NCI-H1694 (cell line): ENCODE data around the gene RASSF10.

Experiments used
- DNase-seq: peaks from one replicate; lab custom pipeline; 2025; lab: John Stamatoyannopoulos, UW

RASSF10 gene

DNA sequence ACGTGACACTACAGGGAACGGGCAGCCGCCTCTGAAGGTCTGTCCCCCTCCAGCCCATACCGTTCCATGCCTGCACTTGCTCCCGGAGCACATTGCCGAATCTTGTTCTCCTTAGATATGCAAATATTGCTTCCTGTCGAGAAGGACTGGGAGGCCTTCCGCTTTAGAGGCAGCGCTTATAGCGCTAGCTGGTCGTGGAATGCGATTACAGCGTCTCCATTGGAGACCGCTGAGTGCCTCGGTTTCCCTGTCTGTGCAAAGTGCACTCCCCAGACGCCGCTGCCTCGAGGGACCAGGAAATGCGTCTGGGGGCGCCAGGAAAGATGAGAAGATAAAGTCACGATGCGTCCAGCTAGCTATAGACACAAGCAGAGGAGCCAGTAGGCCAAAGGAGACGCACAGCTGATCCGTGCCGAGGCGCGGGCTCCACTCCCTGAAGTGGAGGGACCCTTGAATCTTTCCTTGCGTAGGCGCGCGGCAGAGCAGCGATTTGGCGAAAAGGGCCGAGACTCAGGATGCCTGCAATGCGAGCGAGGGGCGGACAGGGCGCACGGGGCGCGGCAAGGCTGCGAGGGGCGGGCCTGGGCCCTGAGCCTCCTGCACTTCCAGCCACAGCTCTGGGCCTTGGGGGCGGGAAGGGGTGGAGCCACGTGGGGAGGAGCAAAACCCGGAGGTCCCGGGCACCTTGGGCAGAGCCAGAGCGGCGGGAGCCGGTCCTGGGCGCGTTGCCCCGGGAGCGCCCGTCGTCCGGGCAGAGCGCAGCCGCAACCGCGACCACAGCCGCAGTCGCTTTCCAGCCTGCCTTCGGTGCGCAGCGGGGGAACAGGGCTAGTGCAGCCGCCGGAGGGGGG, at the start of gene RASSF10:
RASSF10 (plus strand) TSS at position 692 of the 851 bp plus-strand sequence. CDS start 261 bp downstream, outside the sequence.
- DNase-seq = peak; percentile 15

DNA sequence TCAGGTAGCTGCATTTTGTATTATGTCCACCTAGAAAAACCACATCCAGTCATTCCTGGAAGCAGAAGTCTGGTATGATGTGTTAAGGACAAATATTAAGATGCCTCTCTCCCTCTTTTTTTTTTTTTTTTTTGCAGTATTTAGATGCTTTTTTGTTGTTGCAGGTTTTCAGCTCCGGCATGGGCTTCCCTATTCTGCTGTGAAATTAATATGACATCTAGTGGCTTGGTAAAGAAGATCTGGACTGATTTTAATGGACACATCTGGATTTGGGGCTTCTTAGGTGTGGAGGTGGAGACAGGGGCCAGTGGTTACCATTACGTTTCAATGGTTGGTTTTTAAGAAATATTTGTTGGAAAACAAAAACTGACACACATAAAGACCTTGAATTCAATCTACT, 47.5 kb upstream of the RASSF10 start:
- DNase-seq = no peak

DNA sequence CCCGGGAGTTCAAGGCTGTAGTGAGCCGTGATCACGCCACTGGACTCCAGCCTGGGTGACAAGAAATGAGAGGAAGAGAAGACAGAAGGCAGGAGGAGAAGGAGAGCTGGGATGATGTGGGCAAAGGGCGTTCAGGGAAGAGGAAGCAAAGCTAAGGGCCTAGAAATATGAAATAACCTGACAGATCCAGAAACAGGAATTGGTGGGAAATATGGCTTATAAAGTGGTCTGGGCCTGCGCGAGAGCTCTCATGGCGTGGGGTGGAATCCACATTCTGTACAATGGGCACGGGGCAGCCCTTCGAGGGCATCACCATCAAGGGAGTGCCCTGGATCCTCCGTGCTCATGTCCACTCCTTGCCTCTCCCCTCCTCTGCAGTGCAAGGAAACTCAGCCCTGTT, 46.8 kb upstream of the RASSF10 start:
- DNase-seq = no peak

DNA sequence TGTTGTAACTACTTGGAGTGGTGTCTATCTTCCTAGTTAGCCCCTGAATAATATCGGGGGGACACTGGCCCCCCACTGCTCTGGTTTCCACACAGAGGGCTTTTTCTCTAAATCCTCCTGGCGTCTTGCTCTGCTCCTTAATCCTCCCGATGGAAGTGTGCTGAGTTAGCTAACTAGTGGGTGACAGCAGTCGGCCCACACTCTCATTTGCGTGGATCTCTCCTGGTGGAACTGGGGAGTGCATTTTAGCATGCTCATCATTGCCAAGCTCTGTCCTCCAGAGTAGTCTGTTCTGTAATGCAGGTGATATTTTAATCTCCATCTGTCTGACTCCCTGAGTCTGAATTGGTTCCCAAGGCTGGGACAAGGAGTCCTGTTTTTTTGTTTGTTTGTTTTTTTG, 46.1 kb upstream of the RASSF10 start:
- DNase-seq = no peak

DNA sequence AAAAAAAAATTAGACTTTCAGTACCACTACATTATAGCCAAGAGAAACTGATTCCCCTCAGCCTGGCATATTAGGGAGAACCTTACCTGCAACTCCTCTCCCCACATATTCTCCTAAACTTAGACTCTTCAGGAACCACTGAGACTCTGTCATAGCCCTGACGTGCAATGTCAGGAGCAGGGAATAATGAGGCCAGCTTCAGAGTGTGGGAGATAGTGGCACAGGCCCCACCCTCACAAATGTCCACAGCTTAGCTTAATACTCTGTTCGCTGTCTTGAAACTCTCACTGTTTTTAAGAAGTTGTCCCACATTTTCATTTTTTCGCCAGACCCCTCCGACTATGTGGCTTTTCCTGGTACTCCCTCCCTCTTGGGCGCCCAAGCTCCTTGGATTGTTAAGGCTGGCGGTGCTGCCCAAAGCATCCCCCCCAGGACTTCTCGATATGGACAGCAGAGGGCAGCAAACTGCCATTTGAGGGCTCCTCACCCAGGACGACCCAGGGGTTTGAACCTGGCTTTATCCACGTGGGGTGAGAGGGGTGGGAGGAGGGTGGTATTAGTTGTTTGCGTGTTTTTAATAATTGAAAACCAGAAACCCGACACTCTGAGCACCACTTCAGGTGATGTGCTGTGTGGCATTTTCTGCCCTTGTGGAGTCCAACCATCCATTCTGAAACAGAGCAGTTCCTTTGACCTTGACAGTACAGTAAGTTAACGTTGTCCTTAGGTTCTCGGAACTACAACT, 45.2 kb upstream of the RASSF10 start:
- peak; percentile 45 for DNase-seq

DNA sequence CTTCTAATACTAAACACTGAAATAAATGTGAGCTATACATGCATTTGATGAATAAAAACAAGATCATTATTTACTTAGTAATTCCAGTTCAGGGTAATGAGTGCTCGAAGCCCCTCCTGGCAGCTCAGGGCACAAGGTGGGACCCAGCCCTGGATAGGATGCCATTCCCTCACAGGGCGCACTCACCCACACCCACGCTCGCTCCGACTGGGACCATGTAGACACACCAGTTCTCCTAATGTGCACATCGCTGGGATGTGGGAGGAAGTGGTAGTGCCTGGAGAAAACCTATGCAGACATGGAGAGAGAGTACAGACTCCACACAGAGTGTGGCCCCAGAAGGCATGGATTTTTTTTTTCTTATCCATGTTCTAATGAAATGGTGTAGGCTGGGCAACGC, 44.5 kb upstream of the RASSF10 start:
- DNase-seq = no peak

DNA sequence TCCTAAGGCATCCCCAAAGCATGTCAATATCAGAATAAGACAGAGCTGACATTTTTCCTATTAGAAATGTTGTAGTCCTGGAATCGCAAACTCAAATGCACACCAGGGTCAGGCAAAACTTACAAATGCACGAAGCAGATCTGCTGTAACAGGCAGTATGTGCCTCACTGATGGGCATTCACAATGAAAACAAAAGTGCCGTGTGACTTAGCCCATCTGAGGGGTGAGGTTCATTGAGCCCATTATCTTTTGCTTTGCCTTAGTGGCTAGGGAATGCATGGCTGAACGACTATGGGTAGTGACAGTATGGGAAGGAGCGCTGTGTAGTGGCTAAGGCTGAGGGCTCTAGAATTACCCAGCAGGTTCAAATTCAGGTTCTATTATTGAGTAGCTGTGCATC, 43.1 kb upstream of the RASSF10 start:
- DNase-seq = no peak

DNA sequence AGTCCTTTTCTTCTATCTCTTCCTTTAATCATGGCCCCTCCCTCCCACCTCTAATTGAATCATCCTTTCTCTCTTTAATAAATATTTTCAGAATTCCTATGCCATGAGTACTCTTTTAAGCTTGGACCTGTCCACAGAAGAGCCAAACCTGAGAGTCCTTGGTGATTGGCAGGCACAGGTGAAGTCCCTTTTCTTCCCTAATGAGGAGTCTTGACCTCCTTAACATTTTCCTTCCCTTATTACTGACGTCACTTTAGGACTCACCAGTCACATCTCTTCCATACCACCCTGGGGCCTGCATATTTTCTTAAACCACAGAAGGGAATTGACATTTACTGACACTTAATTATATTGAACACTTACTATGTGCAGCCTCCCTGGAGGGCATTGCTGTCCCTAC, 41.0 kb upstream of the RASSF10 start:
- no peak for DNase-seq

DNA sequence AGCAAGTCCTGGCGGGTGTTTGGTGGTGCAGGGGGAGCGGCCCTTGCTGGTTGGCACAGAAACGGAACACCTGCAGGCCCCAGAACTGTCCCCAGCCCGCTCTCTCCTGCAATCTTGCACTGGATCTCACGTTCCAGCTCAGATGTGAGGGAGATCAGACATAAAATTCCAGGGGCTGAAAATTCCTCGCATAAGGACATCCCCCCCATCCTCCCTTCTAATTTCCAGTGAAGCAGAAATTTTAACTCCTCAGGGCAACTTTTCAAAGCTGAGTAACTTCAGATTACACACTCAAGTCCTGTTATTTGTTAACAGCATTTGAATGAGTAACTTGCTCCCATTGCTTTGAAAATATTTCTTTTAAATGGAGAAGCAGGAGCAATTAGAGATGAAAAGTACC, 40.3 kb upstream of the RASSF10 start:
- DNase-seq = no peak

DNA sequence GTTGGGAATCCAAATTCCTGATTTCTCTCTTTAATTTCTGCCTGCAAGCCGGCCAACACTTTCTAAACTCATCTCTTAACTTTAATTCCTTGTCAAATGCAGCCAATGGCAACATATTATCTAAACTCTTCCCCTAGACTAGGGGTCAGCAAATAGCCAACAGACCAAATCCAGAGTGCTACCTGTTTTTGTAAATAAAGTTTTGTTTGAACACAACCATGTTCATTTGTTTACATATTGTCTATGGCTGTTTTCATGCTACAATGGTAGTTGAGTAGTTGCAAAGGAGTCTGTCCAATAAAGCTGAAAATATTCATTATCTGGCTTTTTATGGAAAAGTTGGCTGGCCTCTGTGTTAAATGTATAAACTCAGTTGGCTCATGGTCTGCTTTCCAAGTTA, 37.2 kb upstream of the RASSF10 start:
- DNase-seq = no peak

DNA sequence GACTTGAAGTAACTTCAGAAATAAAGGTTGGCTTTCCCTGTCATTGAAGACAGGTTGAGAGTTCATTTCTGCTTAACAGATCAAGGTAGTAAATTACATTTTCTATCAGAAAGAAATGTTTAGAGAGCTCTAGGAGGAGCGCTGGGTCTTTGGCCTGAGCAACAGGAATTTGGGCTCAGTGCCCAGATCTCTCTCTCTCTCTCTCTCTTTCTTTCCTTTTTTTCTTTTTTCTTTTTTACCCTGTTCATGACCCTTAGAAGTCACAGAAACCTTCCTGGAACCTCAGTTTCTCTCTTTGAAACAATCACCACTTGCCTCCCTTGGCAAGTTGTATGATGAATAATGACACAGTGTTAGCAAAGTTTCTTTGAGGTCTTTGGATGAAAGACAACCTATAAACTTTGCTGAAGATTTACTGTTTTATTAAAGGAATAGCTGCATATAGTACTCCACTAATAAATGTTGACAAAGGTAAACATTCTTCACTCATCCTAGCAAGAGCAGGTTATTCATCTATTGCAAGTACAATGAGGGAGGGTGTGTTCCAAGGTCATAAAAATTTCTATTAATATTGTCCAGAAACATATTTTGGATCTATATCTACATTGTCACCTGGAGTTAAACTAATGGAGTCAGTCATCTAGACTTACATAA, 35.5 kb upstream of the RASSF10 start:
- no peak for DNase-seq

DNA sequence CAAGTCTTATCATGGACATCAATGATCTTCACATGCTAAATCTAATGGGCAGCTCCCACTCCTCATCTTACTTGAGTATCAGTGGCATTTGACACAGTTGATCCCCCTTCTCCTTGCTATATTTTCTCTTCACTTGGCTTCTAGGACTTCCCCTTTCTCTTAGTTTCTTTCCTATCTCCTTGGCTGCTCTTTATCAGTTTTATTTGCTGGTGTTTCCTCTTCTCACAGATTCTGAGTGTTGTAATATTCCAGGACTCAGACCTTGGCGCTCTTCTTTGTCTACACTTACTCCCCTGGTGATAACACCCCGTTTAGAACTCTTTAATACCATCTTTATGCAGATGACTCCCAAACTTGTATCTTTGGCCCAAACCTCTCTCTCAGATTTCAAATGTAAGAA, 33.9 kb upstream of the RASSF10 start:
- no peak for DNase-seq

DNA sequence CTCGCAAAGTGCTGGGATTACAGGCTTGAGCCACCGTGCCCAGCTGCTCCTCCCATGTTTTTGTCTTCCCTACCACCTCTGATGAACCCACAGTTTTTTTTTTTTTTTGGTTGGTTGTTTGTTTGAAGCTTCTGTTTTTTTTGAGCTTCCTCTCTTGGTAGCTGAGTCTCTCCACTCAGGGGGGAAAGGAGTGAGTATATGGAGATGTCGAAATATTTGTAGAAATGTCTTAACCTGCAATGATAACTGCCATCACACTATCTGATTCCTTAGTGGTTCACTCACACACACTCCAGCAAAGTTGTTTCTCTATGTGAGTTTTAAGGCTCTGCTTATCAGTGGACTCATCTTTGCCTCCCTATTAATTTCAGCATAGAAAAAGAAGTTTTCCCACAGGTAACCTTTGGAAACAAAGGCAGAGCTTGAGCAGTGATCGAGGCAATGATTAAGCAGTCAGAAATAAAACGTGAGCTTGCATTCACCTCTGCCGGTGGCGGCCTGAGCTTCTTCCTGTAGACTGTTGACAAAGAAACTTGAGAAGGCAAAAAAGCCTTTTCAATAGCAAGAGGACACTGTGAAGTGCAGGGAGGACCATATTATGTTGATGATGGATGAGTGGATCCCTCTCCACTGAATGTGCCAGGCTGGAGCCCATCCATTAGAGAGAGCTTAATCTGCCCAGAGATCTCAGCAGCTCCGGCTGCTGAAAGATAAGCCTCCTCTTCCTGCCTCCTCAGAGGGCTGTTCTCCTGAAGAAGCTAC, 29.0 kb upstream of the RASSF10 start:
- no peak for DNase-seq

DNA sequence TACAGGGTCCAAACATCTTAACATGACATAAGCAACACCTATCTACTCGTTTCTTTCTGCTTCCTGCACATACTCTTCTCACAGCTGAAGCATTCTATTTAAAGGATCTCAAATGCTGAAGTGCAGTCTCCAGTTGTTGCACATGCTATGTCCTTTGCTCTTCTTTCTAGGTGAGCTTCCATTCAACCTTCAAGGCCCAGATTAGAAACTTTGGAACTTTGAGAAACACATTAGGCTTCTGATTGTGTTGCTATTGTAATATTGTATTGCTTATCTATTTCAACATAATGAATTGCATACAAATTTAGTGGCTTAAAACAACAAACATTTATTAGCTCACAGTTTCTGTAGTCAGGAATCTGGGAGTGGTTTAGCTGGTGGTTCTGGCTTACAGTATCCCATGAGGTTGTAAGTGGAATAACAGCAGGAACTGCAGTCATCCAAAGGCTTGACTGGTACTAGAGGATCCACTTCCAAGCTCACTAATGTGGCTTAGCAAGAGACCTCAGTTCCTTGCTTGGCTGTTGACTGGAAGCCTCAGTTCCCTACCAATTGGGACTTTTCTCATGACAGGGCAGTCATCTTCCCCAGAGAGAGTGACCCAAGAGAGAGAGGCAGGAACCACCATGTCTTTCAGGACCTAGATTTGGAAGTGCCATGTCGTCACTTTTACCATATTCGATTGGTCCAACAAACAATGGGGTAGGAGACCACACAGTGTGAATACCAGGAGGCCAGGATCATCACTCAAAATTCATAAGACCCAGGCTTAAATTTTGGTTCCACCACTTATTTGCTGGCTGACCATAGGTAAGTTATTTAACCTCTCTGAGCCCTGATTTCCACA, 27.2 kb upstream of the RASSF10 start:
- DNase-seq = no peak

DNA sequence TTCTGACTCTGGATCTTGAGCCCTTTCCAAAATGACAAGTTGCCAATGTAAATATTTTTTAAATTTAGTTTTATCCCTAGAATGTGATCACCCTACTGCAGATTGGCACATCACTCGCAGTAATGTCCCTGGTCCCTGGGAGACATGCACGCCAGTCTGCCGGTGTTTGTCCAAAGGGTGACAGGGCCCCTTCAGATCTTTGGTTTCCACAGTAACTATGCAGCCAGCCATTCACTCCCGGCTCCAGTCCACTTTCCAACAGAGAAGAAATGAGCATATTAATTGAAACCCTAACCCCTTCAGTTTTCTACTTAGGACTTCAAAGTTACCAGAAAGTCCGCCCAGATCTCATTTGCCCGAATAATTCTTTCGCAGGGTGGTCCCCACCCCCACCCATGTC, 25.8 kb upstream of the RASSF10 start:
- no peak for DNase-seq

DNA sequence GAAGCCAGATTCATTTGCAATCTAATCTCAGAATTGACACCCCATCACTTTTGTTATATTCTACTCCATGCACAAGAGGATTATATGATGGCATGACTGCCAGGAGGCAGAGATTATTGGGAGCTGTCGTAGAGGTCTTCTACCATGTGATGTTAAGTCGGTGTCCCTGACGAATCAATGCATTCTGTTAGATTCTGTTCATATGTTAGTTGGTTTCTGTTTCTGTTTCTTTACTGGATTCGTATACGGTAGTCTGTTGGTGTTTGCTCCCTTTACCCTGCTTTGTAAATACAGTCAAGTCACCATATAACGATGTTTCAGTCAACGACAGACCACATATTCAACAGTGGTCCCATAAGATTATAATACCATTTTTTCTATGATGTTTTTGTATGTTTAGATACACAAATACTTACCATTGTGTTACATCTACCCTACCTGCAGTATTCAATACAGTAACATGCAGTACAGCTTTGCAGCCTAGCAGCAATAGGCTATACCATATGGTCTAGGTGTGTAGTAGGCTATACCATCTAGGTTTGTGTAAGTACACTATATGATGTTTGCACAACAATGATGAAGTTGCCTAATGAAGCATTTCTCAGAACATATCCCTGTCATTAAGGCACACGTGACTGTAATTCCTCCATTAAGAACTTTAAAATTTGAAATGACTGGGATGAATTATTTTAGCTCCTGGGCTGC, 22.8 kb upstream of the RASSF10 start:
- no peak for DNase-seq

DNA sequence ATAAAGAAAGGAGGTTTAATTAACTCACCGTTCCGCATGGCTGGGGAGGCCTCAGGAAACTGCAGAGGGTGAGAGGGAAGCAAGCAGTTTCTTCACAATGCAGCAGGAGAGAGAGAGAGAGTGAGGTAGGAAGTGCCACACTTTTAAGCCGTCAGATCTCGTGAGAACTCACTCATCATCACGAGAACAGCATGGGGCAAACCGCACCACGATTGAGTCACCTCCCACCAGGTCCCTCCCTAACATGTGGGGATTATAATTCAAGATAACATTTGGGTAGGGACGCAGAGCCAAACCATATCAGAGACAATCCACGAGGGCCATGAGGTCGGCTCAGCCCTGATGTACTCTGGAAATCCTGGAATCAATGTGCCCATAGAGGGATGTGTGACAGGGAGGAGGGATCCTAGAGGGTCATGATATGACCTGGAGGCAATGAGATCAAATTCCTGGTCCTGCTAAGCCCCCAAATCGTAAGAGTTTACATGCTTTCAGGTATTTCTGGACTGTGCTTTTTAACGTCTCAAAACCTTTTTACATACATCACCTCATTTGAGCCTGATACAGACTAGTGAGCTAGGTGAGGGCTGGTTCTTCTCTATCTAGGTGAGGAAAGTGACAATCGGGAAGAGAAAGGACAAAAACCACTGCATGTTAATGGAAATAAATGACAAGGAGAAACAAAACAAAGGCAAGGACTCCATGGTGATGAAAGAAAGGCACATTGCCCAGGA, 19.5 kb upstream of the RASSF10 start:
- no peak for DNase-seq

DNA sequence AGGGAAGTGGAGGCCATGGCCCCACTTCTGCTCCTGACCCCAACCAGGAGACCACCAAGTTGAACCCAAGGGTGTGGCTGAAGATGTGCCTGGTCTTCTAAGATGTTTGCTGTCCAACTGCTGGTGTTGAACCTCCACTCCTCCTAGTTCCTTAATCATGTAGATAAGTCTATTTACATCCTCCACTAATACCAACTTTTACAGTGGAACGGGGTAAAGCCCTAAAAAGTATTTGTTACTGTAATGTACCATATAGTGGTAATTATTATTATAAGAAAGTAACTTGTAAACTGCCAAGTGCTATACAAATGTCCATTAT, 19.0 kb upstream of the RASSF10 start:
- no peak for DNase-seq

DNA sequence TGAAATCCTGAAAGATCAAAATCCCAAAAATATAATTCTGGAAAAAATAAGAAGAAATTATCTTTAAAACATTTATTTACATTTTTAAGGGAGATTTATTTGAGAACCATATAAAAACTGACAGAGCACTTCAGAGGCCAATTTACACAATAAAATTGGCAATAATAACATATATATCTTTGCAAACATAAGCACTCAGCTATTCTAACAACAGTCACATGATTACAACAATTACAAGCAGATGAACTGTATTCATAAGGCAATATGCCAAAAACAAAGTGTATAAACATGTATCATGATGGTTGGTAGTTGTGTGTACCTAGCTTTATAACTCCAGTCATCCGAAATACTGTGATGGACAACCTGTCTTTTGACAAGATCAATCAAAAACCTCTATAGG, 17.7 kb upstream of the RASSF10 start:
- no peak for DNase-seq

DNA sequence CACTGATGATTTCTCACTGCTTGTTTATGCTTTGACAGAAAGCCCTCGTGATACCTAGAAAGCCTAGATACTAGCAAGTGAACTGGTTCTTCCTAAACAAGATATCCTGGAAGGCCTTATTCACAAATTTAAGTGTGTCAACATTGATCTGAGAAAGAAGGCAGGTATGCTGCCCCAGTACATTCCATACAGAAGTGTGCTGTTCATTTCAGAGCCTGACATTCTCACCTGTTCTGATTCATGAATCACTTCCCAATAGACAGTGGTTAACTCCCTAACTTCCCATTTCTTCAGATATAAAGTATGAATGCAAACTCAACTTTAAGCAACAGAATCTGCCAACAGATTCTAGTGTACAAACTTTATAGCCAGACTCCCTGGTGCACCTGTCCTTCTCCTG, 15.5 kb upstream of the RASSF10 start:
- no peak for DNase-seq
